GM15510 (cell line): Measurements from ENCODE around the gene MRPL12.

ENCODE experiments used
- POLR2A ChIP-seq: IDR thresholded peaks from 3 replicates; pipeline ENCODE4 v1.6.1; 2011; ENCODE audit warnings: borderline replicate concordance; ENCODE audit not compliant: insufficient read length; ENCODE audit errors: extremely low read depth

Gene MRPL12

GRCh38 chr17:81707725-81708646 lies 4.8 kb downstream of the MRPL12 start:
- TF ChIP-seq POLR2A: peak; percentile 28

- peak; percentile 4 for TF ChIP-seq POLR2A
Observed at GRCh38 chr17:81708739-81709185, 5.6 kb downstream of the MRPL12 start.

DNA sequence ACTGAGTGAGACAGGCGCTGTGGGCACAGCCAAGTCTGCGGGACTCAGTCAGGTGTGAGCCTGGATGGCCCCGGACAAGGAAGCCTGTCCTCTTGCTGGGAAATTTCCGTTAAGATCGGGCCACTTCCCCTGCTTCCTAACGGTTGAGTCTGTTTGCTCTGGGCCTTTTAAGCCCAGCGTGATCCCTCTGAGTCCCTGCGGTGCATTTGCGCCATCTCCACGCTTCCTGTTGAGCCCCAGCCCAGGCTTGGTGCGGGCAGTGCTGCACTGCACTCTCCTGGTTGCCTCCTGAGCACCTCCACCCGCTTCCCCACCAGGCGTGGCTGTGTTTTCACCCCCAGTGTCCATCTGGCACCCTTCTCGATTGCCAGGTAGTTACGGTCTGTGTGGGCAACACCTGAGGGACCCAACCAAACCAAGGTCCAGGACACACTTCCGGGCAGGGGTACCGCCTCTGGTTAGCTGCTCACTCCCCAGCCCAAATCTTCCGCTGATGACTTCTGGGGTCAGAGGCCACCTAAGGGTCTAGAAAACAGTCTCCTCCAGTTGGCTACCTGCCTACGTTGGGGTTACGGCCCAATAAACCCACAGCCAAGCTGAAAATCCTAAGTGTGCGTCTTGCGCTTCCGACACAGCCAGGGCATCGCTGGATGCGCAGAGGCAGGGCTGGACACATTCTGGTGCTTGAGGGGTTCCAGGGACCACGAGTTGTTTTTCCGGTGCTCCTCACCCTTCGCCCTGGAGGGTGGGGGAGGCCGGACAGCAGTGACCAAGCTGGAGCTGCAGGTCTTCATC lies 7.5 kb downstream of the MRPL12 start:
- peak; percentile 27 for TF ChIP-seq POLR2A

DNA sequence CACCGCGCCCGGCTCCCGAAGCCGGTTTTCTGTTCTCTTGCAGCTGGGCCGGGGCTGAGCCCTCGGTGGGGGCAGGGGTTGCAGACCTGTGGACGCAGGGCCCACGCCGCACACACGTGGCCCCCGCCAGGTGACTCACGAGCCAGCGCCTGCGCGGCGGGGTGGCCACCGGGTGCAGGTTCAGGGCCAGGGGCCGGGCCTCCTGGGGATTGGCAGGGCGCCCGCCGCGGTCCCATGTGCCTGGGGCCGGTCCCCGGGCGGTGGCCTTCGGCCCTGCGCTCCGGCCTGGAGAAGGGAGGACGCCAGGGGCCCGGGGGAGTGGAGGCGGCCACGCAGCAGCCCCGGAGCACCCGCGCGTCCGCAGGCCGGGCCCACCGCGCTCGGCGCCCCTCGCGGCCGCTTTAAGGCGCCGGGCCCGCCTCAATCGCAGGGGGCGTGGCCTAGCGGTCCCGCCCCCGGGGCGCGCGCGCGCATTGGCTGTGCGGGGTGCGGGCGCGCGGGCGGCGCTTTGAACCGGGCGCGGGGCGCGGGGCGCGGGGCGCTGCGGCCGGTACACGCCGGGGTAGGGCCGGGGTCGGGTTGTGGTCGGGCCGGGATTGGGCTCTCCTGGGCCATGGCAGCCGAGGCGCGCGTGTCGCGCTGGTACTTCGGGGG lies 8.8 kb downstream of the MRPL12 start, which contains the start of gene SLC25A10:
SLC25A10 (plus strand) TSS at position 471 of the 654 bp plus-strand sequence; CDS start at position 614, 143 bp downstream.
- TF ChIP-seq POLR2A: peak; percentile 47

GRCh38 chr17:81712468-81713003 lies 9.4 kb downstream of the MRPL12 start:
- no peak for TF ChIP-seq POLR2A

- TF ChIP-seq POLR2A: no peak
Observed at GRCh38 chr17:81713004-81713555, 9.9 kb downstream of the MRPL12 start.

GRCh38 chr17:81713556-81714411 lies 10.6 kb downstream of the MRPL12 start:
- TF ChIP-seq POLR2A: no peak

- no peak for TF ChIP-seq POLR2A
Observed at GRCh38 chr17:81714412-81715106, 11.4 kb downstream of the MRPL12 start.

DNA sequence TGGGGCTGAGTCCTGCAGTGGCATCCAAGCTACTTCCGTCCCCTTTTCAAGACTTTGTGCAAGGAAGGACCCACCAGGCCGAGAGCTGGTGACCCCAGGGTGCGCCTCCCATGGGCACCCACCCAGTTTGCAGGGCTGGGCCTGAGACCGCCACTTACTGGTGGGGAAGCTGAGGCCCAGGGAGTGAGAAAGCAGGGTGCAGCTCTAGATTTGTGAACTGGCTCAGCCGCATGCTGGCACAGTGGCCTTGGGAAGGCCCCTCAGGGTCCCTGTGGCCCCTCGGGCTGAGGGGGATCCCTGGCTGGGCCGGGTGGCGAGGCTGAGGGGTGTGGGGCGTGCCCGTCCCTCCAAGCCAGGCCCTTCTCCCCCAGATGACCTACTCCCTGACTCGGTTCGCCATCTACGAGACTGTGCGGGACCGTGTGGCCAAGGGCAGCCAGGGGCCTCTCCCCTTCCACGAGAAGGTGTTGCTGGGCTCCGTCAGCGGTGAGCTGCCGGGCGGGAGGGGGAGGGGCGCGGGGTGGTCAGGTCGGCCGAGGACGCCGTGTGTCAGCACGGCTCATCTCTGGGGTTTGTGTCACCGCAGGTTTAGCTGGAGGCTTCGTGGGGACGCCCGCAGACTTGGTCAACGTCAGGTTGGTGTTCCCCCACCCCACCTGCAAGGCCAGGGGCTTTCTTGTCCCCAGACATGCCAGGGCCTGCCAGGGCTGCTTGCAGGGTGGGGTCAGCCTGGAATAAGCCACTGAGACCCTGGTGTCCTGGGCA lies 12.1 kb downstream of the MRPL12 start:
- no peak for TF ChIP-seq POLR2A

- TF ChIP-seq POLR2A: no peak
Observed at GRCh38 chr17:81715872-81716673, 12.9 kb downstream of the MRPL12 start.

DNA sequence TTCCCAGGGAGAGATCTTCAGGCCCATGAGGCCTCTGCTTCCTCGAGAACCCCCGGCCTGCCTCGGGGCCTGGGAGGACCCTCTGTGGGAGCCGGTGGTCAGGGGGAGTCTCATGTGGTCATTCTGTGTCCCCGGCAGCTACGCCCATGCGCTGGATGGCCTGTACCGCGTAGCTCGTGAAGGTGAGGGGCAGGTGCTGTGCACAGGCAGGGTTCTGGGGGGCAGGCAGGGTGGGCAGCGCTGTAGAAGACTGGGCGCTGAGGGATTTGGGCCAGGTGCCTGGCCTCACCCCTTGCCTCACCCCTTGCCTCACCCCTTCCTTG lies 13.5 kb downstream of the MRPL12 start:
- TF ChIP-seq POLR2A: no peak
